Effector CD8-positive, alpha-beta T cell (primary cell): ENCODE results near the gene FKBP5.
"Not testable (repeated sequence)": the region's sequence is repeated elsewhere in the genome, so short reads cannot be mapped to it uniquely, and the experiment has no call there.

Source experiments
- DNase-seq: peaks from one replicate; lab custom pipeline; 2025; lab: John Stamatoyannopoulos, UW
- total RNA-seq, 4 experiments: gene quantifications; one replicate each; lab custom pipeline; 2026; lab: John Stamatoyannopoulos, UW

Gene FKBP5
- 34.0 to 72.3 (median 63.5) reads per million in 4 experiments for total RNA-seq

GRCh38 chr6:35688605-35689322 lies at the start of gene FKBP5:
TSS of gene FKBP5 (minus strand) at chr6:35688915. CDS start at chr6:35642824, 46,091 bp downstream.
- peak; percentile 79 for DNase-seq

- DNase-seq: no peak
Measured at GRCh38 chr6:35737413-35738211, 48.9 kb upstream of the FKBP5 start.

GRCh38 chr6:35736982-35737412 lies 48.3 kb upstream of the FKBP5 start, which contains the start of gene ARMC12:
TSS of gene ARMC12 (plus strand) at chr6:35737032. CDS start at chr6:35737109, 77 bp downstream.
- DNase-seq: no peak

- DNase-seq: peak; percentile 80
Measured at GRCh38 chr6:35736253-35736894, 47.7 kb upstream of the FKBP5 start.

GRCh38 chr6:35735452-35735851 lies 46.7 kb upstream of the FKBP5 start:
- no peak for DNase-seq

GRCh38 chr6:35734319-35734718 lies 45.6 kb upstream of the FKBP5 start:
- not testable (repeated sequence) for DNase-seq

GRCh38 chr6:35733633-35734032 lies 44.9 kb upstream of the FKBP5 start:
- DNase-seq: no peak

- peak; percentile 82 for DNase-seq
Measured at GRCh38 chr6:35731736-35732532, 43.2 kb upstream of the FKBP5 start.

- peak; percentile 92 for DNase-seq
Measured at GRCh38 chr6:35731414-35731735, 42.7 kb upstream of the FKBP5 start.

GRCh38 chr6:35730745-35731413 lies 42.2 kb upstream of the FKBP5 start:
- no peak for DNase-seq

- DNase-seq: no peak
Measured at GRCh38 chr6:35729722-35730121, 41.0 kb upstream of the FKBP5 start.

GRCh38 chr6:35728683-35729678 lies 40.3 kb upstream of the FKBP5 start:
- peak; percentile 21 for DNase-seq

GRCh38 chr6:35727935-35728682 lies 39.4 kb upstream of the FKBP5 start:
- peak; percentile 70 for DNase-seq

- DNase-seq: peak; percentile 52
Measured at GRCh38 chr6:35727231-35727934, 38.7 kb upstream of the FKBP5 start.

- DNase-seq: no peak
Measured at GRCh38 chr6:35725721-35726438, 37.2 kb upstream of the FKBP5 start.

- no peak for DNase-seq
Measured at GRCh38 chr6:35725081-35725708, 36.5 kb upstream of the FKBP5 start.

- no peak for DNase-seq
Measured at GRCh38 chr6:35724471-35724870, 35.8 kb upstream of the FKBP5 start.
